Lower leg skin (tissue), 4 donors: ENCODE measurements around the gene ACAD10. TPM values are rescaled to one million over a fixed set of nuclear protein-coding genes. Genes with fewer than 3 reads are reported as not detected.
"Not testable (repeated sequence)": the region's sequence is repeated elsewhere in the genome, so short reads cannot be mapped to it uniquely, and the experiment has no call there.

Source experiments
- DNase-seq, 2 donors: peaks; one replicate each; pipeline ENCODE4 v3.0.0-alpha.2; 2019; ENCODE audit warnings: low spot score in 2 of 2
- H3K4me3 ChIP-seq: fragments of 200-600 bp; sonication (generic); 2 replicates; pipeline ENCODE4 v1.5.1; 2017; ENCODE audit warnings: mild to moderate bottlenecking, low read depth; ENCODE audit not compliant: poor library complexity, severe bottlenecking
- CTCF ChIP-seq, 3 donors: fragments of 450-650 bp; IDR thresholded peaks; one replicate each; pipeline ENCODE4 v1.5.1; 2016; ENCODE audit warnings: antibody characterized with exemption in 3 of 3, mild to moderate bottlenecking in 3 of 3, moderate library complexity in 2 of 3
- POLR2A ChIP-seq, 2 donors: fragments of 450-650 bp; IDR thresholded peaks; one replicate each; pipeline ENCODE4 v1.6.1; 2016 to 2017; ENCODE audit warnings: antibody characterized with exemption in 2 of 2, mild to moderate bottlenecking in 1 of 2, moderate library complexity in 1 of 2
- WGBS, 2 donors: methylation state at CpG; one replicate each; pipeline ENCODE4 v1.1.5; 2018; 5-methylcytosine and 5-hydroxymethylcytosine counted together
- intact Hi-C: fragments of 100-400 bp; cut with DNase I; formaldehyde crosslinking; loops from one replicate; pipeline ENCODE4 v1.15.0; 2023; ENCODE audit warnings: low total_unique reads
- total RNA-seq, 4 donors: library from RNA; depleted of rRNA; stranded (reverse); fragments of >200 nt; gene quantifications; one replicate each; pipeline ENCODE4 v1.1.0, GENCODE V29; 2016

ACAD10 gene
- total RNA-seq, 4 donors from 2014 or later = 23.1 to 40.5 (median 24.3) TPM

DNA sequence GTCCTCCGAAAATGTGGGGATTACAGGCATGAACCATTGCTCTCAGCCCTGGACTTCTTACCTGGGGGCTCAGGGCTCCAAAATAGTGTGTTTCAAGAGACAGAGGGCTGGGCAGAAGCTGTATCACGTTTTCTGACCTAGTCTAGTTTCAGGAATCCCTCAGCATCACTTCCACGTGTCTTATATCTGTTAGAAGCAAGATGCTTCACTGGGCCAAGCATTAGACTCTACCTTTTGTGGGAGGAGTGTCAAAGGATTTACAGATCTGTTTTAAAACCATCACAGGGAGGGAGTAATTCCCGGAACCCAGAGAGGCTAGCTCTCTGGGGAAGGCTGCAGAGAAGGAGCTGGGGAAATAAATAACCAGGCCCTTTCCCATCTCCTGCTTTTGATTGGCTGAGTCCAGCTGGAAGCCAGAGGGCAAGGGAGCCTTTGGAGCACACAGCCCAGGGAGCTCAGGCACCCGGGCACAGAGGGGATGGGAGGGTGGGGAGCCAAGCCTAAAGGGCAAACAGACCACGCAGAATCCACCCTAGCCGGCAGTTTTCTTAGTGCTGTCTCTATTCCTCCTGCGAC lies 47.6 kb downstream of the ACAD10 start:
- 80 to 86% methylated on average over 8 of the region's 8 CpGs for WGBS, 2 donors
- TF ChIP-seq POLR2A (IDR thresholded peaks at IDR 0.05) = no peak
- no peak for TF ChIP-seq CTCF (IDR thresholded peaks at IDR 0.05)
- DNase-seq = no peak
- no peak overlapping the region for H3K4me3 ChIP-seq
- intact Hi-C loops = loop anchor here (1.0 kb wide), 1 partner anchor 41 kb away; no protein-coding TSS in a partner anchor

GRCh38 chr12:111739524-111739923 lies 53.7 kb downstream of the ACAD10 start:
- intact Hi-C loops, H3K4me3 ChIP-seq, DNase-seq: not testable (repeated sequence)
- 95% methylated on average over 9 of the region's 9 CpGs for WGBS, 2 donors

DNA sequence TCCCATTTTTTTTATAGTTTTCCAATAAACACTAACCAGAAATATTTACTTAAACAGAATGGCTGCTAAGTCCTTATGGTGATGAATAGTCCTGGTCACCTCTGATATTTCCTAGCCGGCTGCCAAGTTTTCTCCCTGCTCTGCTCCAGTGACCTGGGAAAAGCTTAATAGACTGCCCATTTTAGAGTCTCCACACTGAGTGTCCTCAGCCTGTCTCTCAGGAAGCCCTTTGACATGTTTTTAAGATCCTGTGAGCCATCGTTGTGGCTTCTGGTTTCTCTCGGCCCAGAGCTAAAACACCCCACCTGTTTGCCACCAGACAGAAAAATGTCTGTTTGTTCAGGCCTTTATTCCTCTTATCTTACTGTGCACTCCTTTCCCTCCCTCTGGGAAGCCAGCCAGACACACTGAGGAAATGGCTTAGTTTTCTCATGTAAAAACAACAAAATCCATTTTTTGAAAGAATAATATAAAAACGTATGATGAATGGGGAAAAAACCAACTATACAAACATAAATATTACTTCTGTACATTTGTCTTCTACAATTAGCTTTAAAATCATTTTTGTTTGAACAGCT lies 55.5 kb downstream of the ACAD10 start:
- WGBS, 2 donors = 70% methylated on average over 4 of the region's 4 CpGs
- H3K4me3 ChIP-seq = no peak overlapping the region
- no peak for DNase-seq
- TF ChIP-seq CTCF (IDR thresholded peaks at IDR 0.05) (no peak), POLR2A (IDR thresholded peaks at IDR 0.05) (no peak)
- intact Hi-C loops = no loop called here

- intact Hi-C loops = no loop called here
- H3K4me3 ChIP-seq = no peak overlapping the region
- no peak for DNase-seq
- WGBS, 2 donors = 88 to 91% methylated on average over 4 of the region's 4 CpGs
- no peak for TF ChIP-seq POLR2A (IDR thresholded peaks at IDR 0.05)
- no peak for TF ChIP-seq CTCF (IDR thresholded peaks at IDR 0.05)
These were observed 59.4 kb downstream of the ACAD10 start for GRCh38 chr12:111745211-111745610.

- TF ChIP-seq POLR2A (IDR thresholded peaks at IDR 0.05) (no peak), CTCF (IDR thresholded peaks at IDR 0.05) (no peak)
- H3K4me3 ChIP-seq = no peak overlapping the region
- no peak for DNase-seq
- intact Hi-C loops = no loop called here
- WGBS, 2 donors = 86 to 88% methylated on average over 9 of the region's 9 CpGs
These were observed 61.5 kb downstream of the ACAD10 start for GRCh38 chr12:111747333-111747732.

DNA sequence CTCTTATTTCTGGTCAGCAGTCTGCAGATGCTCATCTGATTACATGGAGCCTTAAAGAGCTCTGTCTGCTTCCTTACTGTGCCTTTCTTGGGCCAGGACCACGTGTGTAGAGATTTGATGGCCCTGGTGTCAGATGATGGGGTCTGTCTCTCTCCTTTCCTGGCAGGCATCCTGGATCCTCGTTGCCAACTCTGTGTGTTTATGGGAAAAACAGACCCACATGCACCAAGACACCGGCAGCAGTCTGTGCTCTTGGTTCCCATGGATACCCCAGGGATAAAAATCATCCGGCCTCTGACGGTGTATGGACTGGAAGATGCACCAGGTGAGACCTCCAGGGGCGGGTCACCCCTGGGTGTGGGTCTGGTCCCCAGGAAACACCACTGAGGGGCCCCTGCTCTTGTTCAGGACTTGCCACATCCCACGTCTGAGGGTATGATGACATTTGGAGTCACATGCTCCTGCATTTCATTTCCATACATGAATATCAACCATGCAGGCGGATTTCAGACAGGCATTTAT lies 62.4 kb downstream of the ACAD10 start:
- DNase-seq = no peak
- 73 to 82% methylated on average over 8 of the region's 8 CpGs for WGBS, 2 donors
- intact Hi-C loops = no loop called here
- no peak overlapping the region for H3K4me3 ChIP-seq
- TF ChIP-seq CTCF (IDR thresholded peaks at IDR 0.05) (no peak), POLR2A (IDR thresholded peaks at IDR 0.05) (no peak)
